NCI-H526 (cell line): ENCODE results near the gene IFNL4.
"Not testable (repeated sequence)": the region's sequence is repeated elsewhere in the genome, so short reads cannot be mapped to it uniquely, and the experiment has no call there.

Experiments
- DNase-seq, 2 experiments: peaks; one replicate each; lab custom pipeline; 2025; lab: John Stamatoyannopoulos, UW

The IFNL4 gene

GRCh38 chr19:39257227-39257626 lies 8.6 kb upstream of the IFNL4 start:
- no peak for DNase-seq

DNA sequence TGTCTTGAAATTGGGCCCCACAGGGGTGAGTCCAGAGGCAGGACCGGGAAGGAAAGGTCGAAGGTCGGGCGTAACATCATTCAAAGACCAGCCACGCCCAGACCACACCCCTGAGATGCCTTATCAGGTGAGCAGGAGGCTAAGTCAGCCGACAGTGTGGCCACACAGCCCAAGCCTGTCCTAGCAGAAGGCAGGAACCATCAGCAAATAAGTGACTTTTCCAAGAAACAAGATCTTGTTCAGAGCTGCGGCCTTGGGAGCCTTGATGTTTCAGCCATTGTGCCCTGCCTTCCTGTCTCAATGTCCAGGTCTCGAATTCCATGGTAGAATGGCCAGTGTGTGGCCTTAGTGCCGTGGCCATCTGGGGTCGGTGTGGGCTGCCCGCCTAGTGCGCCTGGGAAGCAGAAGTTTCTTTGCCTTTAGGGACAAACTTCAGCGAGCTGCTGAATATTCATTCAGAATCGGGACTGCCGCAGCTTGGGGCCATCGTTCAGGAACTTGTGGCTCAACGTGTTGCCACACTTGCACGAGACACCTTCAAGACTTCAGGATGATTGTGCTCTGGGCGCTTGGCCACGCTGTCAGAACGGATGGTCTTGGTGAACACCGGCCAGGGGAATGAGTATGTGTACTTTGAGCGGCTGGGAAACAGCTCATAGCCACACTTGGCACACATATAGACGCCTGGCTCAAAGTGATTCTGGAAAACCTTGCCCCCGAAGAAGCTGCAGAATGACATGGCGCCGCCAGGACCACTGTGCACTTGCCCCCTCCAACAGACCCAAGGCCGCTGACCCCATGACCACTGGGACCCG lies 6.1 kb upstream of the IFNL4 start:
- no peak for DNase-seq

DNA sequence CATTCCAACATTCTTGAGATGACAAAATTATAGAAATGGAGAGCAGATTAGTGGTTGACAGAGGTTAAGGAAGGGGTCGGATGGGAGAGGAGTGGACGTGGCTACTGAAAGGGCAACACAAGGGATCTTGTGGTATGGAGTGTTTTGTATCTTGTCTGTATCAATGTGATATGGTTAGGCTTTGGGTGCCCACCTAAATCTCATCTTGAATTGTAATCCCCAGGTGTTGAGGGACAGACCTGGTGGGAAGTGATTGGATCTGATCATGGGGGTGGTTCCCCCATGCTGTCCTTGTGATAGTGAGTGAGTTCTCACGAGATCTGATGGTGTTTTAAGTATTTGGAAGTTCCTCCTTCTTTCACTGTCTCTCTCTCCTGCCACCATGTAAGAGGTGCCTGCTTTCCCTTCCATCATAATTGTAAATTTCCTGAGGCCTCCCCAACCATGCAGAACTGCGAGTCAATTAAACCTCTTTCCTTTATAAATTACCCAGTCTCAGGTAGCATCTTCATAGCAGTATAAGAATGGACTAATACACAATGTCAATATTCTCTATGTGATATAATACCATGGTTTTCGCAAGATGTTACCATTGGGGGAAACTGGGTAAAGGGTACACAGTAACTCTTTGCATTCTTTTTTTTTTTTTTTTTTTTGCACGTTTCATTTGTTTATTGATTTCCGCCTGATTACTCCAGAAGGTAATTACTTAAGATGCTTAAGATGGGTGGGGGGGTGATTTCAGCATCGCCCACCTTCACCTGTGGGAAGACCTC lies 4.9 kb upstream of the IFNL4 start:
- no peak for DNase-seq

DNA sequence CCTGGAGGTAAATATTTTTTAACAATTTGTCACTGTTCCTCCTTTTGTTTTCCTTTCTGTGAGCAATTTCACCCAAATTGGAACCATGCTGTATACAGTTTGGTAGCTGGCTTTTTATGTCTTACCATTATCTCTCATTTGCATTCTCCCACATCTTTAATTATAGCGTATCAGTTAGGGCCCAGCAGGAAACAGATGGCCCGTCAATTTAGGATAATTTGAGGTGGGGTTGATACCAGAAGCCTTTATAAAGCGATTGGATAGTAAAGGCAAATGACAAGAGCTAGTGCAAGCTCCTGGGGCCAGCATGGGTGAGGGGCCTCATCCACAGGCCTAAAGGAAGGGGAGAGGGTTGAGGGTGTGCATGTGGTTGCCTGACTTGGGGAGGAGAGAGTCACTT lies 3.8 kb upstream of the IFNL4 start:
- peak; percentile 25 to 40 for DNase-seq

- DNase-seq, result no peak
These were observed 3.2 kb upstream of the IFNL4 start for GRCh38 chr19:39251846-39252245.

DNA sequence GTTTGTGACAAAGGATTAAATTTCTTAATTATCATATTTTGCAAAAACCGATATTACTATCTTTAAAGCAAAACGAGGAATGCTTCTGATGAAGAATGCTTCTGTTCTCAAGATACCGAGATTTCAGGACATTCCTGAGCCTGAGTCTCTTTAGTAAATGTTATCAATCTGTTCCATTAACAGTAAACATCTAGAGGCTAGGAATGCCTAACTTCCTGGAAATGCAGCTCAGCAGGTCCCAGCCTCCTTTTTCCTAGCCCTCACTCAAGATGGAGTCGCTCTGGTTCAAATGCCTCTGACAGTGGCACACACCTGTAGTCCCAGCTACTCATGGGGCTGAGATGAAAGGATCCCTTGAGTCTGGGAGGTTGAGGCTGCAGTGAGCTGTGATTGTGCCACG lies 2.4 kb upstream of the IFNL4 start:
- DNase-seq, result no peak

DNA sequence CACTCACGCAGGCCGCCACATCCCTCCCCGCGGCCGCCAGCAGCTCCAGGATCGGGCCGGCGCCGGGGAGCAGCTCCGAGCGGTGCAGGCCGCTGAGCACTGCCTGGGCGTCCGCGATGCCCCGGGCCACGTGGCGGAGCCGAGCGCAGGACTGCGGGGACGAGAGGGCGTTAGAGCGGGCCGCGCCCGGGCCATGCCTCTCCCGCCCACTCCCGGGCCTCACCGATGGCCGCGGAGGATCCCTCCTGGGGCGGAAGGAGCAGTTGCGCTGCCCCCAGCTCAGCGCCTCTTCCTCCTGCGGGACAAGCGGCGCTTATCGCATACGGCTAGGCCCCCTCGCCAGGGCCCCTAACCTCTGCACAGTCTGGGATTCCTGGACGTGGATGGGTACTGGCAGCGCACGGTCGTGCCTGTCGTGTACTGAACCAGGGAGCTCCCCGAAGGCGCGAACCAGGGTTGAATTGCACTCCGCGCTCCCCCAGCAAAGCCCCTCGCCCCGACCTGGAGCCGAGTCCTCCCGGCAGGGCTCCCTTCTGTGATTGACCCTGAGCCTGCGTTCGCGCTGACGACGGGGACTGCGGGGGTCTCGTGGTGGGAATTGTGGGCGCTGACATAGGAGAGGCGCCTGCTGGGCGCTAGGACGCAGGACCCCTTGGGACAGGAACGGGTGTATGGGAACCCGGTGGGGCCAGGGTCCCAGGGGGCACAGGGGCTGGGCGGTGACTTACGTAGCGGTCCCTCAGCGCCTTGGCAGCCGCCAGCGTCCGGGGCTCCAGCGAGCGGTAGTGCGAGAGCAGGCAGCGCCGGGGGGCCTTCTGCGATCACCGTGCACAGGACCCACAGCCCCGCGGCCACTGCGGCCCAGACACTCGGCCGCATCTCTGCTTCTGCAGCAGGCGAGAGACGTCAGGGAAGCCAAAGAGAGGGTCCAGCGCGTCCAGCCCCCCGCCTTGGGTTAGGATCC lies 673 bp downstream of the IFNL4 start:
- no peak for DNase-seq

- peak in 1 of 2 experiments; percentile 57 for DNase-seq
These were observed 1.5 kb downstream of the IFNL4 start for GRCh38 chr19:39246951-39247669.

GRCh38 chr19:39245166-39245565 lies 3.5 kb downstream of the IFNL4 start:
- not testable (repeated sequence) for DNase-seq

DNA sequence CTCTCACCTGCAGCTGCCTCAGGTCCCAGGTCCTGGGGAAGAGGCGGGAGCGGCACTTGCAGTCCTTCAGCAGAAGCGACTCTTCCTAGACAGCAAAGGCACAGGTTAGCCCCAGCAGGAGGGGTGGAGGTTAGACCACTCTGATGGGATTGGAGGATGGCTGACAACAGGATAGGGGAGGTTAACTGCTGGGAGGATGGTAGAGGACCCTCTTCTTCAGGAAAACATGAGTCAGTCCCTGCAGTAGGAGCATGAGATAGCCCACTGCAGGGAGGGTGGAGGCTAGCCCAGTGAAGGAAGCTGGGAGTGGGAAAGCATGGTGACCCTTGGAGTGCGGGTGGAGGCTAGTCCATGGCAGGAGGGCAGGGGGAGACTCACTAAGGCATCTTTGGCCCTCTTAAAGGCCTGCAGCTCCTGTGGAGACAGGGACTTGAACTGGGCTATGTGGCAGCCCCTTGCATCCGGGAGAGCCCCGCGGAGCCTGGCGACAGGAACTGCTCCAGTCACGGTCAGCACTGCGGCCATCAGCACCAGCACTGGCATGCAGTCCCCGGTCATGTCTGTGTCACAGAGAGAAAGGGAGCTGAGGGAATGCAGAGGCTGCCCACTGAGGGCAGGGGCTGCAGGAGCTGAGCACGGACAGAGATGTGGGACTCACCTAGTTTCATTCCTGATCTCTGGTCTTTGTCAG lies 4.1 kb downstream of the IFNL4 start, which contains the start of gene IFNL3:
IFNL3 (minus strand) TSS at position 597 of the 691 bp plus-strand sequence; CDS start at position 558, 39 bp downstream.
- not testable (repeated sequence) for DNase-seq

- DNase-seq, result not testable (repeated sequence)
These were observed 4.9 kb downstream of the IFNL4 start for GRCh38 chr19:39243741-39244140.

- DNase-seq, result no peak
These were observed 8.2 kb downstream of the IFNL4 start for GRCh38 chr19:39240421-39240820.

GRCh38 chr19:39238944-39239343 lies 9.7 kb downstream of the IFNL4 start:
- DNase-seq, result no peak

- DNase-seq, result no peak
These were observed 10.4 kb downstream of the IFNL4 start for GRCh38 chr19:39238209-39238608.

GRCh38 chr19:39237200-39238184 lies 11.2 kb downstream of the IFNL4 start:
- DNase-seq, result peak; percentile 29 to 89

DNA sequence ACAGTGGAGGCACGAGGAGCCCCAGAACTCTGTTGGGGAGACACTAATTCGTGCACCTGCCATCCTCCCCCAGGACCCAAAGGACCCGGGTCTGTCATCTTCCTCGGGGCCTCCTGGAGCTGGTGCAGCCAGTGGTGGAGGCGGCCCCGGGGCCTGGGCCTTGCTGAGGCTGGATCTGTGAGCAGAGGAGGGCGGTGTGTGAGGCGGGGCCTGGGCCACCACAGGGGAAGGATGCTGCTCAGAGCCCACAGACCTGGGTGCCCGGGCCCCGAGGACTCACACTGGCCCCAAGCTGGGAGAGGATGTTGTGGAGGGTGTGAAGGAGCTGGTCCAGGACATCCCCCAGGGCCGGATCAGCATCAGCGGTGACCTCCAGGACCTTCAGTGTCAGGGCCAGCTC lies 12.1 kb downstream of the IFNL4 start:
- DNase-seq, result no peak

DNA sequence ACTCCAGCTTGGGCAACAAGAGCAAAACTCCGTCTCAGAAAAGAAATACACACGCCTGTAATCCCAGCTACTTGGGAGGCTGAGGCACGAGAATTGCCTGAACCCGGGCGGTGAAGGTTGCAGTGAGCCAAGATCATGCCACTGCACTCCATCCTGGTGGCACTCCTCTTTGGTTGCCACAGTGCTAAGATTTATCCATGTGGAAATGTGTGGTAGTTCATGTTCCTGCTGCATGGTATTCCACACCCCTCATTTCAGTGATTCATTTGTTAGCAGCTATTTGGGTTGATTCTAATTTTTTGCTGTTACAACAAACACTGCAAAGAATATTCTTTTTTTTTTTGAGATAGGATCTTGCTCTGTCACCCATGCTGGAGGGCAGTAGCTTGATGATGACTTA lies 15.9 kb downstream of the IFNL4 start:
- DNase-seq, result no peak

GRCh38 chr19:39230096-39230764 lies 18.4 kb downstream of the IFNL4 start:
- DNase-seq, result no peak

- no peak for DNase-seq
These were observed 23.7 kb downstream of the IFNL4 start for GRCh38 chr19:39224910-39225309.
